GM23338 (cell line): ENCODE measurements around the gene FIGN. TPM values are rescaled to one million over a fixed set of nuclear protein-coding genes. Genes with fewer than 3 reads are reported as not detected.

Experiments used
- ATAC-seq: fragments of 200-7000 bp; cut with Tn5 transposase; 3 replicates; pipeline ENCODE4 v1.9.1; 2020
- DNase-seq: peaks from one replicate; pipeline ENCODE4 v3.0.0-alpha.2; 2015; ENCODE audit warnings: low spot score
- H2AFZ ChIP-seq: fragments of 200-600 bp; sonication (generic); 2 replicates; pipeline ENCODE4 v1.8.0; 2016; ENCODE audit warnings: antibody characterized with exemption, mild to moderate bottlenecking, moderate library complexity
- H3F3A ChIP-seq: fragments of 200-600 bp; sonication (generic); replicated peaks from 2 replicates; pipeline ENCODE4 v1.8.0; 2017; ENCODE audit warnings: antibody characterized with exemption, mixed run types, low read depth
- H3K27ac ChIP-seq: fragments of 200-600 bp; sonication (generic); 2 replicates; pipeline ENCODE4 v1.6.1; 2016; ENCODE audit warnings: low read depth
- H3K27me3 ChIP-seq: fragments of 200-600 bp; sonication (generic); 2 replicates; pipeline ENCODE4 v1.8.0; 2016; ENCODE audit warnings: mild to moderate bottlenecking, mixed run types, moderate library complexity; ENCODE audit not compliant: insufficient read depth
- H3K36me3 ChIP-seq: fragments of 200-600 bp; sonication (generic); 2 replicates; pipeline ENCODE4 v1.8.0; 2016; ENCODE audit warnings: mild to moderate bottlenecking; ENCODE audit not compliant: insufficient read depth
- H3K4me1 ChIP-seq: fragments of 200-600 bp; sonication (generic); 2 replicates; pipeline ENCODE4 v1.8.0; 2016; ENCODE audit warnings: mild to moderate bottlenecking, moderate library complexity; ENCODE audit not compliant: insufficient read depth
- H3K4me2 ChIP-seq: fragments of 200-600 bp; sonication (generic); 2 replicates; pipeline ENCODE4 v1.7.1; 2017; ENCODE audit warnings: mixed run types
- H3K4me3 ChIP-seq: fragments of 200-600 bp; sonication (generic); 2 replicates; pipeline ENCODE4 v1.6.1; 2016; ENCODE audit warnings: mixed run types
- H3K79me2 ChIP-seq: fragments of 200-600 bp; sonication (generic); replicated peaks from 2 replicates; pipeline ENCODE4 v1.8.0; 2017; ENCODE audit warnings: mild to moderate bottlenecking; ENCODE audit not compliant: insufficient read depth
- H3K9me2 ChIP-seq: fragments of 200-600 bp; sonication (generic); 2 replicates; pipeline ENCODE4 v1.8.0; 2017; ENCODE audit not compliant: insufficient read depth
- H4K20me1 ChIP-seq: fragments of 200-600 bp; sonication (generic); replicated peaks from 2 replicates; pipeline ENCODE4 v1.8.0; 2017; ENCODE audit warnings: mild to moderate bottlenecking; ENCODE audit not compliant: insufficient read depth
- H3K27ac Mint-ChIP-seq: 2 replicates; pipeline ENCODE4 v1.8.0; 2020; ENCODE audit warnings: inconsistent platforms, mild to moderate bottlenecking, moderate library complexity, mixed read lengths
- H3K27me3 Mint-ChIP-seq: 3 replicates; pipeline ENCODE4 v1.8.0; 2022; ENCODE audit warnings: low read depth, mild to moderate bottlenecking, moderate library complexity, mixed read lengths, inconsistent platforms; ENCODE audit not compliant: insufficient read depth, poor library complexity
- H3K36me3 Mint-ChIP-seq: 3 replicates; pipeline ENCODE4 v1.8.0; 2021; ENCODE audit warnings: low read depth, mild to moderate bottlenecking, inconsistent platforms, moderate library complexity, mixed read lengths
- H3K4me1 Mint-ChIP-seq: 3 replicates; pipeline ENCODE4 v1.8.0; 2020; ENCODE audit warnings: mild to moderate bottlenecking, inconsistent platforms, mixed read lengths
- H3K4me3 Mint-ChIP-seq: 3 replicates; pipeline ENCODE4 v1.8.0; 2021; ENCODE audit warnings: moderate library complexity, mild to moderate bottlenecking, inconsistent platforms, mixed read lengths
- H3K9me3 Mint-ChIP-seq: 3 replicates; pipeline ENCODE4 v1.8.0; 2020; ENCODE audit warnings: moderate library complexity, mild to moderate bottlenecking, inconsistent platforms, mixed read lengths
- CREB1 ChIP-seq: fragments of 250-450 bp; sonication (Bioruptor Pico); IDR thresholded peaks from 2 replicates; pipeline ENCODE4 v1.5.0; 2020; ENCODE audit warnings: low read depth, mild to moderate bottlenecking, moderate library complexity
- ETS1 ChIP-seq: IDR thresholded peaks from 2 replicates; pipeline ENCODE4 v1.6.1; 2016; ENCODE audit warnings: antibody characterized with exemption
- EZH2 ChIP-seq: fragments of 200-600 bp; sonication (generic); IDR thresholded peaks from one replicate; pipeline ENCODE4 v1.8.0; 2017; ENCODE audit warnings: antibody characterized with exemption, mild to moderate bottlenecking, low read depth; ENCODE audit not compliant: unreplicated experiment
- EZH2phosphoT487 ChIP-seq: fragments of 200-600 bp; sonication (generic); IDR thresholded peaks from one replicate; pipeline ENCODE4 v1.8.1; 2018; ENCODE audit warnings: antibody characterized with exemption; ENCODE audit not compliant: unreplicated experiment
- JUNB ChIP-seq: IDR thresholded peaks from one replicate; pipeline ENCODE4 v1.6.1; 2016; ENCODE audit warnings: antibody characterized with exemption; ENCODE audit not compliant: unreplicated experiment
- NANOG ChIP-seq: IDR thresholded peaks from 2 replicates; pipeline ENCODE4 v1.6.1; 2016; ENCODE audit warnings: antibody characterized with exemption, borderline replicate concordance
- POLR2AphosphoS5 ChIP-seq: IDR thresholded peaks from 2 replicates; pipeline ENCODE4 v1.6.1; 2016; ENCODE audit warnings: antibody characterized with exemption, low read depth
- STAT1 ChIP-seq: IDR thresholded peaks from one replicate; pipeline ENCODE4 v1.6.1; 2016; ENCODE audit warnings: antibody characterized with exemption; ENCODE audit not compliant: unreplicated experiment
- ZNF114 ChIP-seq: fragments of 250-450 bp; sonication (Bioruptor Pico); IDR thresholded peaks from 2 replicates; pipeline ENCODE4 v1.5.0; 2020; ENCODE audit warnings: mild to moderate bottlenecking, moderate library complexity
- ZNF331 ChIP-seq: fragments of 250-450 bp; sonication (Bioruptor Pico); IDR thresholded peaks from 2 replicates; pipeline ENCODE4 v1.5.0; 2020; ENCODE audit warnings: low read depth, mild to moderate bottlenecking, moderate library complexity
- polyA plus RNA-seq: library from polyadenylated mRNA; unstranded; fragments of >200 nt; fragmentation: Nextera tagmentation; extraction: Ambion mirVana; gene quantifications from 2 replicates; pipeline ENCODE4 v1.2.1, GENCODE V29; 2016
- total RNA-seq: library from RNA; depleted of rRNA; stranded (reverse); fragments of >200 nt; shearing (Covaris generic); gene quantifications from 2 replicates; pipeline ENCODE4 v1.2.3, GENCODE V29; 2014
- TF ChIP-seq, protein P1 (sequence below), 2 experiments: fragments of 200-600 bp in 1 of 2; sonication (generic) in 1 of 2; conservative IDR thresholded peaks; 2 replicates each; pipeline versions ENCODE4 v1.5.1 to v1.6.1; 2016 to 2017; ENCODE audit warnings: antibody characterized with exemption in 2 of 2, low read depth in 2 of 2, mild to moderate bottlenecking in 2 of 2, moderate library complexity in 1 of 2
- TF ChIP-seq, protein P2 (sequence below): fragments of 250-450 bp; sonication (Bioruptor Pico); IDR thresholded peaks from 2 replicates; pipeline ENCODE4 v1.5.0; 2020; ENCODE audit warnings: mild to moderate bottlenecking, moderate library complexity
- TF ChIP-seq, protein P3 (sequence below): IDR thresholded peaks from one replicate; pipeline ENCODE4 v1.6.1; 2018; ENCODE audit warnings: antibody characterized with exemption; ENCODE audit not compliant: unreplicated experiment

The FIGN gene
- total and polyA plus RNA-seq, 2 experiments from 2014 or later, result 17.2 to 23.6 TPM

GRCh38 chr2:163759013-163759412 is 23.2 kb upstream of the FIGN start (continued):
- TF ChIP-seq ZNF114, result no peak
- TF ChIP-seq JUNB, result no peak
- TF ChIP-seq ZNF331, result no peak

DNA sequence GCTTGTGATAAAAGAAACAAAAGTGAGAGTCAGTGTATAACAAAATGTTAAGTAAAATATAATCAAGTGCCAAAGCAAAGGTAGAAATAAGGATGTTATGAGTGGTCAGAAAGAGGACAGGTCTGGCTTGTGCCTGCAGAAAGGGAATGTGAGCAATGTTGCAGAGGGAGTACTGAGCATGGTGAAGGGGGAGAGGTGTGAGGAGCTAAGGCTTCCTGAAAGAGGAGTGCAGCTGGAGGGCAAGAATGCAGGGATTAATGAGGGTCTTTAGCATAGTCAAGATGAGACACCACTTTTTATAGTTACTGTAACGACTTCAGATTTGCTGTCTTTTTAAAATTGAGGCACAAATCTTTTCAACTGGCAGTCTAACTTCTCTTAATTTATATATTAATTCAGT is 22.0 kb upstream of the FIGN start:
- no peaks in the 10 kb centered on the region for H3K4me1 ChIP-seq
- peaks cover 8% of the 10 kb centered on the region for H3K4me1 Mint-ChIP-seq
- H3K27ac Mint-ChIP-seq, result peak overlapping the region; percentile 8; the same call in 1 of the 2 replicates
- no peaks in the 10 kb centered on the region for H3K36me3 Mint-ChIP-seq
- no peaks in the 10 kb centered on the region for H3K27me3 ChIP-seq
- ATAC-seq, result peak; percentile 85
- no peaks in the 10 kb centered on the region for H3K9me3 Mint-ChIP-seq
- no peak overlapping the region for H3K4me3 ChIP-seq
- H3F3A ChIP-seq, result no peaks in the 10 kb centered on the region
- H3K9me2 ChIP-seq, result no peaks in the 10 kb centered on the region
- no peak overlapping the region for H3K4me2 ChIP-seq
- H4K20me1 ChIP-seq, result no peaks in the 10 kb centered on the region
- no peak overlapping the region for H3K4me3 Mint-ChIP-seq
- DNase-seq, result peak; percentile 42
- H3K27ac ChIP-seq, result no peak overlapping the region
- H3K27me3 Mint-ChIP-seq, result no peaks in the 10 kb centered on the region
- no peaks in the 10 kb centered on the region for H3K36me3 ChIP-seq
- H2AFZ ChIP-seq, result no peak overlapping the region
- no peaks in the 10 kb centered on the region for H3K79me2 ChIP-seq
- TF ChIP-seq, protein P1, sequence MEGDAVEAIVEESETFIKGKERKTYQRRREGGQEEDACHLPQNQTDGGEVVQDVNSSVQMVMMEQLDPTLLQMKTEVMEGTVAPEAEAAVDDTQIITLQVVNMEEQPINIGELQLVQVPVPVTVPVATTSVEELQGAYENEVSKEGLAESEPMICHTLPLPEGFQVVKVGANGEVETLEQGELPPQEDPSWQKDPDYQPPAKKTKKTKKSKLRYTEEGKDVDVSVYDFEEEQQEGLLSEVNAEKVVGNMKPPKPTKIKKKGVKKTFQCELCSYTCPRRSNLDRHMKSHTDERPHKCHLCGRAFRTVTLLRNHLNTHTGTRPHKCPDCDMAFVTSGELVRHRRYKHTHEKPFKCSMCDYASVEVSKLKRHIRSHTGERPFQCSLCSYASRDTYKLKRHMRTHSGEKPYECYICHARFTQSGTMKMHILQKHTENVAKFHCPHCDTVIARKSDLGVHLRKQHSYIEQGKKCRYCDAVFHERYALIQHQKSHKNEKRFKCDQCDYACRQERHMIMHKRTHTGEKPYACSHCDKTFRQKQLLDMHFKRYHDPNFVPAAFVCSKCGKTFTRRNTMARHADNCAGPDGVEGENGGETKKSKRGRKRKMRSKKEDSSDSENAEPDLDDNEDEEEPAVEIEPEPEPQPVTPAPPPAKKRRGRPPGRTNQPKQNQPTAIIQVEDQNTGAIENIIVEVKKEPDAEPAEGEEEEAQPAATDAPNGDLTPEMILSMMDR (conservative IDR thresholded peaks at IDR 0.05; ENCODE audit: low read depth in 2 of 2), result no peak
- TF ChIP-seq JUNB, result no peak
- TF ChIP-seq, protein P2, sequence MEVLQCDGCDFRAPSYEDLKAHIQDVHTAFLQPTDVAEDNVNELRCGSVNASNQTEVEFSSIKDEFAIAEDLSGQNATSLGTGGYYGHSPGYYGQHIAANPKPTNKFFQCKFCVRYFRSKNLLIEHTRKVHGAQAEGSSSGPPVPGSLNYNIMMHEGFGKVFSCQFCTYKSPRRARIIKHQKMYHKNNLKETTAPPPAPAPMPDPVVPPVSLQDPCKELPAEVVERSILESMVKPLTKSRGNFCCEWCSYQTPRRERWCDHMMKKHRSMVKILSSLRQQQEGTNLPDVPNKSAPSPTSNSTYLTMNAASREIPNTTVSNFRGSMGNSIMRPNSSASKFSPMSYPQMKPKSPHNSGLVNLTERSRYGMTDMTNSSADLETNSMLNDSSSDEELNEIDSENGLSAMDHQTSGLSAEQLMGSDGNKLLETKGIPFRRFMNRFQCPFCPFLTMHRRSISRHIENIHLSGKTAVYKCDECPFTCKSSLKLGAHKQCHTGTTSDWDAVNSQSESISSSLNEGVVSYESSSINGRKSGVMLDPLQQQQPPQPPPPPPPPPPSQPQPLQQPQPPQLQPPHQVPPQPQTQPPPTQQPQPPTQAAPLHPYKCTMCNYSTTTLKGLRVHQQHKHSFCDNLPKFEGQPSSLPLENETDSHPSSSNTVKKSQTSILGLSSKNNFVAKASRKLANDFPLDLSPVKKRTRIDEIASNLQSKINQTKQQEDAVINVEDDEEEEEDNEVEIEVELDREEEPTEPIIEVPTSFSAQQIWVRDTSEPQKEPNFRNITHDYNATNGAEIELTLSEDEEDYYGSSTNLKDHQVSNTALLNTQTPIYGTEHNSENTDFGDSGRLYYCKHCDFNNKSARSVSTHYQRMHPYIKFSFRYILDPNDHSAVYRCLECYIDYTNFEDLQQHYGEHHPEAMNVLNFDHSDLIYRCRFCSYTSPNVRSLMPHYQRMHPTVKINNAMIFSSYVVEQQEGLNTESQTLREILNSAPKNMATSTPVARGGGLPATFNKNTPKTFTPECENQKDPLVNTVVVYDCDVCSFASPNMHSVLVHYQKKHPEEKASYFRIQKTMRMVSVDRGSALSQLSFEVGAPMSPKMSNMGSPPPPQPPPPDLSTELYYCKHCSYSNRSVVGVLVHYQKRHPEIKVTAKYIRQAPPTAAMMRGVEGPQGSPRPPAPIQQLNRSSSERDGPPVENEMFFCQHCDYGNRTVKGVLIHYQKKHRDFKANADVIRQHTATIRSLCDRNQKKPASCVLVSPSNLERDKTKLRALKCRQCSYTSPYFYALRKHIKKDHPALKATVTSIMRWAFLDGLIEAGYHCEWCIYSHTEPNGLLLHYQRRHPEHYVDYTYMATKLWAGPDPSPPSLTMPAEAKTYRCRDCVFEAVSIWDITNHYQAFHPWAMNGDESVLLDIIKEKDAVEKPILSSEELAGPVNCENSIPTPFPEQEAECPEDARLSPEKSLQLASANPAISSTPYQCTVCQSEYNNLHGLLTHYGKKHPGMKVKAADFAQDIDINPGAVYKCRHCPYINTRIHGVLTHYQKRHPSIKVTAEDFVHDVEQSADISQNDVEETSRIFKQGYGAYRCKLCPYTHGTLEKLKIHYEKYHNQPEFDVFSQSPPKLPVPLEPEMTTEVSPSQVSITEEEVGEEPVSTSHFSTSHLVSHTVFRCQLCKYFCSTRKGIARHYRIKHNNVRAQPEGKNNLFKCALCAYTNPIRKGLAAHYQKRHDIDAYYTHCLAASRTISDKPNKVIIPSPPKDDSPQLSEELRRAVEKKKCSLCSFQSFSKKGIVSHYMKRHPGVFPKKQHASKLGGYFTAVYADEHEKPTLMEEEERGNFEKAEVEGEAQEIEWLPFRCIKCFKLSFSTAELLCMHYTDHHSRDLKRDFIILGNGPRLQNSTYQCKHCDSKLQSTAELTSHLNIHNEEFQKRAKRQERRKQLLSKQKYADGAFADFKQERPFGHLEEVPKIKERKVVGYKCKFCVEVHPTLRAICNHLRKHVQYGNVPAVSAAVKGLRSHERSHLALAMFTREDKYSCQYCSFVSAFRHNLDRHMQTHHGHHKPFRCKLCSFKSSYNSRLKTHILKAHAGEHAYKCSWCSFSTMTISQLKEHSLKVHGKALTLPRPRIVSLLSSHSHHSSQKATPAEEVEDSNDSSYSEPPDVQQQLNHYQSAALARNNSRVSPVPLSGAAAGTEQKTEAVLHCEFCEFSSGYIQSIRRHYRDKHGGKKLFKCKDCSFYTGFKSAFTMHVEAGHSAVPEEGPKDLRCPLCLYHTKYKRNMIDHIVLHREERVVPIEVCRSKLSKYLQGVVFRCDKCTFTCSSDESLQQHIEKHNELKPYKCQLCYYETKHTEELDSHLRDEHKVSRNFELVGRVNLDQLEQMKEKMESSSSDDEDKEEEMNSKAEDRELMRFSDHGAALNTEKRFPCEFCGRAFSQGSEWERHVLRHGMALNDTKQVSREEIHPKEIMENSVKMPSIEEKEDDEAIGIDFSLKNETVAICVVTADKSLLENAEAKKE (CRISPR knock-in tag), result no peak
- TF ChIP-seq NANOG, result no peak
- TF ChIP-seq CREB1, result no peak
- no peak for TF ChIP-seq ETS1
- no peak for TF ChIP-seq EZH2
- TF ChIP-seq STAT1, result no peak
- no peak for TF ChIP-seq ZNF331
- no peak for TF ChIP-seq ZNF114
- TF ChIP-seq, protein P3, sequence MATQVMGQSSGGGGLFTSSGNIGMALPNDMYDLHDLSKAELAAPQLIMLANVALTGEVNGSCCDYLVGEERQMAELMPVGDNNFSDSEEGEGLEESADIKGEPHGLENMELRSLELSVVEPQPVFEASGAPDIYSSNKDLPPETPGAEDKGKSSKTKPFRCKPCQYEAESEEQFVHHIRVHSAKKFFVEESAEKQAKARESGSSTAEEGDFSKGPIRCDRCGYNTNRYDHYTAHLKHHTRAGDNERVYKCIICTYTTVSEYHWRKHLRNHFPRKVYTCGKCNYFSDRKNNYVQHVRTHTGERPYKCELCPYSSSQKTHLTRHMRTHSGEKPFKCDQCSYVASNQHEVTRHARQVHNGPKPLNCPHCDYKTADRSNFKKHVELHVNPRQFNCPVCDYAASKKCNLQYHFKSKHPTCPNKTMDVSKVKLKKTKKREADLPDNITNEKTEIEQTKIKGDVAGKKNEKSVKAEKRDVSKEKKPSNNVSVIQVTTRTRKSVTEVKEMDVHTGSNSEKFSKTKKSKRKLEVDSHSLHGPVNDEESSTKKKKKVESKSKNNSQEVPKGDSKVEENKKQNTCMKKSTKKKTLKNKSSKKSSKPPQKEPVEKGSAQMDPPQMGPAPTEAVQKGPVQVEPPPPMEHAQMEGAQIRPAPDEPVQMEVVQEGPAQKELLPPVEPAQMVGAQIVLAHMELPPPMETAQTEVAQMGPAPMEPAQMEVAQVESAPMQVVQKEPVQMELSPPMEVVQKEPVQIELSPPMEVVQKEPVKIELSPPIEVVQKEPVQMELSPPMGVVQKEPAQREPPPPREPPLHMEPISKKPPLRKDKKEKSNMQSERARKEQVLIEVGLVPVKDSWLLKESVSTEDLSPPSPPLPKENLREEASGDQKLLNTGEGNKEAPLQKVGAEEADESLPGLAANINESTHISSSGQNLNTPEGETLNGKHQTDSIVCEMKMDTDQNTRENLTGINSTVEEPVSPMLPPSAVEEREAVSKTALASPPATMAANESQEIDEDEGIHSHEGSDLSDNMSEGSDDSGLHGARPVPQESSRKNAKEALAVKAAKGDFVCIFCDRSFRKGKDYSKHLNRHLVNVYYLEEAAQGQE, result no peak
- TF ChIP-seq EZH2phosphoT487, result no peak
- no peak for TF ChIP-seq POLR2AphosphoS5
